ENCODE results near the gene SLC5A10.

Gene SLC5A10

GRCh38 chr17:18971801-18972200 lies 19.8 kb downstream of the SLC5A10 start:
- Histone ChIP-seq H3K9ac (ENCODE audit: low read length) (no peak overlapping the region), H3K79me2 (ENCODE audit: low read length) (no peaks in the 10 kb centered on the region), H3K4me1 (ENCODE audit: low read length) (no peaks in the 10 kb centered on the region), H2AFZ (ENCODE audit: low read length) (no peak overlapping the region), H3K27ac (ENCODE audit: low read length) (no peak overlapping the region), H3K4me3 (ENCODE audit: low read length) (no peak overlapping the region), H3K4me2 (ENCODE audit: low read depth, low read length) (no peak overlapping the region), H3K36me3 (replicated peaks; ENCODE audit: insufficient read depth, low read length) (no peaks in the 10 kb centered on the region), H4K20me1 (ENCODE audit: insufficient read depth, low read length) (no peaks in the 10 kb centered on the region), H3F3A (ENCODE audit: insufficient read depth, low read length) (no peaks in the 10 kb centered on the region), H3K9me2 (replicated peaks; ENCODE audit: insufficient read depth, low read length) (no peaks in the 10 kb centered on the region), H3K9me3 (replicated peaks; ENCODE audit: insufficient read depth, low read length) (no peaks in the 10 kb centered on the region), H3K27me3 (replicated peaks; ENCODE audit: insufficient read depth, low read length) (no peaks in the 10 kb centered on the region)
- no peak for DNase-seq
- no peak for TF ChIP-seq CTCF (IDR thresholded peaks at IDR 0.05; ENCODE audit: low read length)

GRCh38 chr17:18974407-18975149 lies 22.6 kb downstream of the SLC5A10 start:
- TF ChIP-seq EZH2 (optimal IDR thresholded peaks at IDR 0.05; ENCODE audit: low read depth, low read length) (no peak), CTCF (IDR thresholded peaks at IDR 0.05; ENCODE audit: low read length) (no peak), EZH2phosphoT487 (IDR thresholded peaks at IDR 0.05; ENCODE audit: low read length) (no peak)
- H3K4me3 ChIP-seq (ENCODE audit: low read length): no peak overlapping the region
- H3K79me2 ChIP-seq (ENCODE audit: low read length): no peaks in the 10 kb centered on the region
- no peaks in the 10 kb centered on the region for H3F3A ChIP-seq (ENCODE audit: insufficient read depth, low read length)
- H4K20me1 ChIP-seq (ENCODE audit: insufficient read depth, low read length): no peaks in the 10 kb centered on the region
- H3K27me3 ChIP-seq (replicated peaks; ENCODE audit: insufficient read depth, low read length): no peaks in the 10 kb centered on the region
- no peaks in the 10 kb centered on the region for H3K9me2 ChIP-seq (replicated peaks; ENCODE audit: insufficient read depth, low read length)
- H3K9me3 ChIP-seq (replicated peaks; ENCODE audit: insufficient read depth, low read length): no peaks in the 10 kb centered on the region
- H3K4me1 ChIP-seq (ENCODE audit: low read length): no peaks in the 10 kb centered on the region
- no peak for DNase-seq
- H3K9ac ChIP-seq (ENCODE audit: low read length): no peak overlapping the region
- H3K36me3 ChIP-seq (replicated peaks; ENCODE audit: insufficient read depth, low read length): no peaks in the 10 kb centered on the region
- no peak overlapping the region for H2AFZ ChIP-seq (ENCODE audit: low read length)
- H3K27ac ChIP-seq (ENCODE audit: low read length): no peak overlapping the region
- H3K4me2 ChIP-seq (ENCODE audit: low read depth, low read length): no peak overlapping the region

GRCh38 chr17:18975597-18975996 lies 23.6 kb downstream of the SLC5A10 start:
- TF ChIP-seq EZH2 (optimal IDR thresholded peaks at IDR 0.05; ENCODE audit: low read depth, low read length): no peak
- no peak for TF ChIP-seq EZH2phosphoT487 (IDR thresholded peaks at IDR 0.05; ENCODE audit: low read length)
- Histone ChIP-seq H3K79me2 (ENCODE audit: low read length) (no peaks in the 10 kb centered on the region), H3K9me3 (replicated peaks; ENCODE audit: insufficient read depth, low read length) (no peaks in the 10 kb centered on the region), H3K4me3 (ENCODE audit: low read length) (no peak overlapping the region), H2AFZ (ENCODE audit: low read length) (no peak overlapping the region), H3K9ac (ENCODE audit: low read length) (no peak overlapping the region), H3K27ac (ENCODE audit: low read length) (no peak overlapping the region), H3K9me2 (replicated peaks; ENCODE audit: insufficient read depth, low read length) (no peaks in the 10 kb centered on the region), H3K36me3 (replicated peaks; ENCODE audit: insufficient read depth, low read length) (no peaks in the 10 kb centered on the region), H3K4me2 (ENCODE audit: low read depth, low read length) (no peak overlapping the region), H3K4me1 (ENCODE audit: low read length) (no peaks in the 10 kb centered on the region), H3K27me3 (replicated peaks; ENCODE audit: insufficient read depth, low read length) (no peaks in the 10 kb centered on the region), H4K20me1 (ENCODE audit: insufficient read depth, low read length) (no peaks in the 10 kb centered on the region), H3F3A (ENCODE audit: insufficient read depth, low read length) (no peaks in the 10 kb centered on the region)
- no peak for DNase-seq

- Histone ChIP-seq H3K27me3 (replicated peaks; ENCODE audit: insufficient read depth, low read length) (no peaks in the 10 kb centered on the region), H3K36me3 (replicated peaks; ENCODE audit: insufficient read depth, low read length) (no peaks in the 10 kb centered on the region), H3K27ac (ENCODE audit: low read length) (no peak overlapping the region), H3K9me3 (replicated peaks; ENCODE audit: insufficient read depth, low read length) (no peaks in the 10 kb centered on the region), H3K4me1 (ENCODE audit: low read length) (no peaks in the 10 kb centered on the region), H3K9me2 (replicated peaks; ENCODE audit: insufficient read depth, low read length) (no peaks in the 10 kb centered on the region), H4K20me1 (ENCODE audit: insufficient read depth, low read length) (no peaks in the 10 kb centered on the region), H3K4me2 (ENCODE audit: low read depth, low read length) (no peak overlapping the region), H3K4me3 (ENCODE audit: low read length) (no peak overlapping the region), H2AFZ (ENCODE audit: low read length) (no peak overlapping the region), H3K79me2 (ENCODE audit: low read length) (no peaks in the 10 kb centered on the region), H3K9ac (ENCODE audit: low read length) (no peak overlapping the region), H3F3A (ENCODE audit: insufficient read depth, low read length) (no peaks in the 10 kb centered on the region)
- no peak for DNase-seq
- TF ChIP-seq CTCF (IDR thresholded peaks at IDR 0.05; ENCODE audit: low read length): no peak
- no peak for TF ChIP-seq EZH2phosphoT487 (IDR thresholded peaks at IDR 0.05; ENCODE audit: low read length)
- no peak for TF ChIP-seq EZH2 (optimal IDR thresholded peaks at IDR 0.05; ENCODE audit: low read depth, low read length)
These were observed 24.2 kb downstream of the SLC5A10 start for GRCh38 chr17:18976201-18976600.
